GM23338 (cell line): Measurements from ENCODE around the gene ALDH1B1.

ENCODE experiments used
- EZH2 ChIP-seq: fragments of 200-600 bp; sonication (generic); IDR thresholded peaks from one replicate; pipeline ENCODE4 v1.8.0; 2017; ENCODE audit warnings: antibody characterized with exemption, mild to moderate bottlenecking, low read depth; ENCODE audit not compliant: unreplicated experiment
- TF ChIP-seq, protein P1 (sequence below), 2 experiments: fragments of 200-600 bp in 1 of 2; sonication (generic) in 1 of 2; conservative IDR thresholded peaks; 2 replicates each; pipeline versions ENCODE4 v1.5.1 to v1.6.1; 2016 to 2017; ENCODE audit warnings: antibody characterized with exemption in 2 of 2, low read depth in 2 of 2, mild to moderate bottlenecking in 2 of 2, moderate library complexity in 1 of 2

DNA sequence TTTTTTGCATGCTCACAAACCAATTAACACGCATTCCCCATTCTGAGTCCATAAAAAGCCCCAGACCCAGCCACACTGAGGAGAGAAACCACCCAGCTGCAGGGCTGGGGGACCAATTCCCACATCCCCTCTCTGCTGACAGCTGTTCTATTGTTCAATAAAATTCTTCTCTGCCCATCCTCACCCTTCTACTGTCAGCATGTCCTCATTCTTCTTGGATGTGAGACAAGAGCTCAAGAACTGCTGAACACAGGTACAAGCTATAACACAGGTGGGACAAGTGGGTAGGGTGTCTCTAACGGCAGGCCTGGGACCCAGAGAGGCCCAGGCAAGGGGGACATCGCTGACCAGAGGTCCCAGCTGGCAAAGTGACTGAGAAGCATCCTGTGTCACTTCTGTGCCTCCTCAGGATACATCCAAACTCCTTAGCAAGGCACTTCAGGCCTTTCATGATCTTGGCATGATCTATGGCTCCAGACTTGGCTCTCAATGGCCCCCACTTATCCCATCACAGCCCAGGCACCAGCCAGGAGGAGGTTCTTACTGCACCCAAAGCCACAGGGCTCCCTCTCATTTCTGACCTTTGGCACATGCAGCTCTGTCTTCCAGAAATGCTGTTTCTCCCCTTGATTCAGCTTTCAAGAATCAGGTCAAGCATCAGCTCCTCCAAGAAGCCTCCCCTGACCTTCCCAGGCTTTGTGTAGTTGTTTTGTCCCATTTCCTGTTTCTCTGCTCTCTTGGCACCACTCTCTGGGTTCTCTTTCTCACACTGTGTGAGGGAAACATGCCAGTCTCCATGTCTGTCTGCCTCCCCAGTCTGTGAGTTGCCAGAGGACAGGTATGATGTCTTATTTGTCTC is 7.3 kb upstream of the ALDH1B1 start:
- TF ChIP-seq, protein P1, sequence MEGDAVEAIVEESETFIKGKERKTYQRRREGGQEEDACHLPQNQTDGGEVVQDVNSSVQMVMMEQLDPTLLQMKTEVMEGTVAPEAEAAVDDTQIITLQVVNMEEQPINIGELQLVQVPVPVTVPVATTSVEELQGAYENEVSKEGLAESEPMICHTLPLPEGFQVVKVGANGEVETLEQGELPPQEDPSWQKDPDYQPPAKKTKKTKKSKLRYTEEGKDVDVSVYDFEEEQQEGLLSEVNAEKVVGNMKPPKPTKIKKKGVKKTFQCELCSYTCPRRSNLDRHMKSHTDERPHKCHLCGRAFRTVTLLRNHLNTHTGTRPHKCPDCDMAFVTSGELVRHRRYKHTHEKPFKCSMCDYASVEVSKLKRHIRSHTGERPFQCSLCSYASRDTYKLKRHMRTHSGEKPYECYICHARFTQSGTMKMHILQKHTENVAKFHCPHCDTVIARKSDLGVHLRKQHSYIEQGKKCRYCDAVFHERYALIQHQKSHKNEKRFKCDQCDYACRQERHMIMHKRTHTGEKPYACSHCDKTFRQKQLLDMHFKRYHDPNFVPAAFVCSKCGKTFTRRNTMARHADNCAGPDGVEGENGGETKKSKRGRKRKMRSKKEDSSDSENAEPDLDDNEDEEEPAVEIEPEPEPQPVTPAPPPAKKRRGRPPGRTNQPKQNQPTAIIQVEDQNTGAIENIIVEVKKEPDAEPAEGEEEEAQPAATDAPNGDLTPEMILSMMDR (conservative IDR thresholded peaks at IDR 0.05; ENCODE audit: low read depth in 2 of 2) = no peak
- TF ChIP-seq EZH2 = no peak
